Neuronal stem cell (in vitro differentiated cells): ENCODE measurements around the gene STXBP1. TPM values are rescaled to one million over a fixed set of nuclear protein-coding genes. Genes with fewer than 3 reads are reported as not detected.

ENCODE experiments used
- DNase-seq: peaks from one replicate; pipeline ENCODE4 v3.0.0-alpha.2; 2013; ENCODE audit warnings: low spot score
- H2AFZ ChIP-seq: one replicate; pipeline ENCODE4 v1.6.1; 2013; ENCODE audit warnings: mild to moderate bottlenecking, low read length, inconsistent platforms
- H2AK5ac ChIP-seq: 2 replicates; pipeline ENCODE4 v1.6.1; 2013; ENCODE audit warnings: low read depth, mild to moderate bottlenecking, inconsistent platforms, low read length, moderate library complexity, mixed read lengths
- H2BK120ac ChIP-seq: 2 replicates; pipeline ENCODE4 v1.6.1; 2013; ENCODE audit warnings: low read depth, mild to moderate bottlenecking, inconsistent platforms, low read length, moderate library complexity, mixed read lengths
- H2BK12ac ChIP-seq: one replicate; pipeline ENCODE4 v1.6.1; 2013; ENCODE audit warnings: low read length, inconsistent platforms
- H2BK15ac ChIP-seq: 2 replicates; pipeline ENCODE4 v1.6.1; 2013; ENCODE audit warnings: mild to moderate bottlenecking, low read length, inconsistent platforms, mixed read lengths
- H2BK5ac ChIP-seq: one replicate; pipeline ENCODE4 v1.6.1; 2013; ENCODE audit warnings: inconsistent platforms, mild to moderate bottlenecking, low read length, moderate library complexity
- H3K14ac ChIP-seq: one replicate; pipeline ENCODE4 v1.6.1; 2013; ENCODE audit warnings: low read length, inconsistent platforms
- H3K18ac ChIP-seq: 2 replicates; pipeline ENCODE4 v1.6.1; 2013; ENCODE audit warnings: low read length, inconsistent platforms
- H3K23ac ChIP-seq: 2 replicates; pipeline ENCODE4 v1.6.1; 2013; ENCODE audit warnings: low read depth, mild to moderate bottlenecking, mixed read lengths, low read length, inconsistent platforms; ENCODE audit not compliant: poor library complexity
- H3K27ac ChIP-seq: replicated peaks from 3 replicates; pipeline ENCODE4 v1.5.1; 2013; ENCODE audit warnings: low read length, inconsistent platforms
- H3K27me3 ChIP-seq, 3 experiments: 2 replicates each; pipeline ENCODE4 v1.6.1; 2013; ENCODE audit warnings: low read length in 3 of 3, mild to moderate bottlenecking in 2 of 3, inconsistent platforms in 1 of 3, low read depth in 1 of 3, mixed read lengths in 1 of 3, moderate library complexity in 1 of 3; ENCODE audit not compliant: control insufficient read depth in 3 of 3, insufficient read depth in 3 of 3
- H3K36me3 ChIP-seq, 2 donors: replicated peaks in 1 of 2; 2 replicates each; pipeline ENCODE4 v1.6.1; 2013; ENCODE audit warnings: low read length in 2 of 2; ENCODE audit not compliant: control insufficient read depth in 2 of 2, insufficient read depth in 2 of 2
- H3K4ac ChIP-seq: 2 replicates; pipeline ENCODE4 v1.6.1; 2013; ENCODE audit warnings: inconsistent platforms, mild to moderate bottlenecking, low read length, moderate library complexity
- H3K4me1 ChIP-seq, 2 donors: 1 replicate in 1 of 2; 2 replicates in 1 of 2; pipeline ENCODE4 v1.6.1; 2013; ENCODE audit warnings: low read length in 2 of 2, low read depth in 1 of 2; ENCODE audit not compliant: control insufficient read depth in 2 of 2, insufficient read depth in 1 of 2
- H3K4me2 ChIP-seq: one replicate; pipeline ENCODE4 v1.6.1; 2013; ENCODE audit warnings: mild to moderate bottlenecking, low read length, inconsistent platforms; ENCODE audit not compliant: insufficient read depth, poor library complexity, severe bottlenecking
- H3K4me3 ChIP-seq, 2 donors: 2 replicates each; pipeline ENCODE4 v1.5.1; 2013; ENCODE audit warnings: low read length in 2 of 2, mild to moderate bottlenecking in 2 of 2, inconsistent platforms in 1 of 2, moderate library complexity in 1 of 2
- H3K79me1 ChIP-seq: one replicate; pipeline ENCODE4 v1.6.1; 2013; ENCODE audit warnings: low read depth, mild to moderate bottlenecking, inconsistent platforms, low read length, moderate library complexity
- H3K9ac ChIP-seq: one replicate; pipeline ENCODE4 v1.6.1; 2013; ENCODE audit warnings: mild to moderate bottlenecking, low read depth, low read length, inconsistent platforms; ENCODE audit not compliant: poor library complexity
- H3K9me3 ChIP-seq, 2 donors: replicated peaks in 1 of 2; 2 replicates each; pipeline versions ENCODE3 to v1.6.1; 2013; ENCODE audit warnings: low read length in 2 of 2, mild to moderate bottlenecking in 2 of 2, inconsistent platforms in 1 of 2, low read depth in 1 of 2, mixed read lengths in 1 of 2, moderate library complexity in 1 of 2; ENCODE audit not compliant: control insufficient read depth in 2 of 2, insufficient read depth in 1 of 2
- H4K8ac ChIP-seq: one replicate; pipeline ENCODE4 v1.6.1; 2013; ENCODE audit warnings: low read depth, mild to moderate bottlenecking, inconsistent platforms, low read length, moderate library complexity
- H4K91ac ChIP-seq: one replicate; pipeline ENCODE4 v1.6.1; 2013; ENCODE audit warnings: low read length, low read depth, mild to moderate bottlenecking, inconsistent platforms; ENCODE audit not compliant: poor library complexity
- WGBS, 2 donors: extraction: QIAGEN DNeasy Blood & Tissue Kit; methylation state at CpG; one replicate each; pipeline ENCODE4 v1.1.7; 2013; ENCODE audit warnings: missing lambda C conversion rate in 2 of 2, mixed read lengths in 1 of 2; ENCODE audit not compliant: insufficient read length in 2 of 2, insufficient replicate concordance in 1 of 2; ENCODE audit errors: extremely low coverage in 2 of 2; 5-methylcytosine and 5-hydroxymethylcytosine counted together
- polyA plus RNA-seq, 2 experiments: library from polyadenylated mRNA; stranded (reverse); fragments of 200-250 nt; gene quantifications; one replicate each; pipeline ENCODE4 v1.2.3, GENCODE V29; 2013

STXBP1 gene
- 33.7 TPM for polyA plus RNA-seq (2013, experiment 1 of 2)
- polyA plus RNA-seq (2013, experiment 2 of 2): 32.9 TPM

GRCh38 chr9:127611899-127612790 lies at the start of gene STXBP1:
Gene STXBP1 (plus strand): TSS chr9:127612277. CDS start chr9:127612404, 127 bp downstream.
- no peak within 1 kb of the TSS for H4K8ac ChIP-seq
- H3K79me1 ChIP-seq: peaks cover 3% of the 10 kb centered on the region
- H2BK5ac ChIP-seq: peak within 1 kb of the TSS; percentile 39
- peak within 1 kb of the TSS; percentile 79 for H3K27ac ChIP-seq
- H3K23ac ChIP-seq: peak within 1 kb of the TSS; percentile 91
- no peak within 1 kb of the TSS for H3K4ac ChIP-seq
- DNase-seq: peak; percentile 85
- H3K4me2 ChIP-seq: peak within 1 kb of the TSS; percentile 93
- H2BK12ac ChIP-seq: no peak within 1 kb of the TSS
- peak within 1 kb of the TSS; percentile 97 for H2AFZ ChIP-seq
- peak within 1 kb of the TSS; percentile 94 for H2BK15ac ChIP-seq
- peak within 1 kb of the TSS; percentile 97 for H3K18ac ChIP-seq
- no CpG with 5 or more reads among the region's 102 CpGs for WGBS, 2 donors
- peaks cover 10 to 11% of the 10 kb centered on the region in 2 donors for H3K4me1 ChIP-seq
- peak within 1 kb of the TSS; percentile 92 for H3K9ac ChIP-seq
- H4K91ac ChIP-seq: no peak within 1 kb of the TSS
- no peak within 1 kb of the TSS for H2BK120ac ChIP-seq
- peak within 1 kb of the TSS; percentile 83 to 97 for H3K4me3 ChIP-seq
- peaks cover 0 to 24% (median 20%) of the 10 kb centered on the region in 3 experiments for H3K27me3 ChIP-seq
- peak within 1 kb of the TSS; percentile 38 for H3K14ac ChIP-seq
- H3K36me3 ChIP-seq: no peaks in the 10 kb centered on the region
- peak within 1 kb of the TSS; percentile 37 for H2AK5ac ChIP-seq
- peaks cover 0 to 2% of the 10 kb centered on the region in 2 donors for H3K9me3 ChIP-seq

GRCh38 chr9:127562279-127562796 lies 49.7 kb upstream of the STXBP1 start:
- Histone ChIP-seq H3K27ac (no peak overlapping the region), H3K36me3 (peaks cover 3 to 5% of the 10 kb centered on the region in 2 donors)

GRCh38 chr9:127562841-127563401 lies 49.2 kb upstream of the STXBP1 start:
- peak overlapping the region; percentile 35 for H2BK5ac ChIP-seq
- no peaks in the 10 kb centered on the region for H3K9me3 ChIP-seq
- H2BK15ac ChIP-seq: no peak overlapping the region
- peak overlapping the region; percentile 1 for H3K9ac ChIP-seq
- H3K27me3 ChIP-seq: no peaks in the 10 kb centered on the region
- peak overlapping the region; percentile 66 for H2BK12ac ChIP-seq
- no peak overlapping the region for H2BK120ac ChIP-seq
- no peak overlapping the region for H2AFZ ChIP-seq
- peaks cover 3 to 5% of the 10 kb centered on the region in 2 donors for H3K36me3 ChIP-seq
- DNase-seq: no peak
- H2AK5ac ChIP-seq: peak overlapping the region; percentile 26
- H4K91ac ChIP-seq: no peak overlapping the region
- H3K18ac ChIP-seq: peak overlapping the region; percentile 41
- no peak overlapping the region for H3K4me2 ChIP-seq
- H3K14ac ChIP-seq: no peak overlapping the region
- no peak overlapping the region for H3K4ac ChIP-seq
- H3K4me1 ChIP-seq: peaks cover 26 to 30% of the 10 kb centered on the region in 2 donors
- no peak overlapping the region for H3K27ac ChIP-seq
- peaks cover 4% of the 10 kb centered on the region for H3K79me1 ChIP-seq
- no peak overlapping the region for H3K4me3 ChIP-seq
- no peak overlapping the region for H4K8ac ChIP-seq
- no CpG with 5 or more reads among the region's 16 CpGs for WGBS, 2 donors
- no peak overlapping the region for H3K23ac ChIP-seq

More at GRCh38 chr9:127562279-127562796, 49.7 kb upstream of the STXBP1 start:
- DNase-seq: no peak
- H2BK12ac ChIP-seq: no peak overlapping the region
- H2BK120ac ChIP-seq: no peak overlapping the region
- H3K4me1 ChIP-seq: peaks cover 28 to 30% of the 10 kb centered on the region in 2 donors
- no peak overlapping the region for H4K91ac ChIP-seq
- no peak overlapping the region for H3K18ac ChIP-seq
- no peaks in the 10 kb centered on the region for H3K9me3 ChIP-seq
- WGBS, 2 donors: no CpG with 5 or more reads among the region's 12 CpGs
- no peak overlapping the region for H4K8ac ChIP-seq
- H3K23ac ChIP-seq: no peak overlapping the region
- H3K14ac ChIP-seq: peak overlapping the region; percentile 10
- no peak overlapping the region for H3K4me2 ChIP-seq
- H2AK5ac ChIP-seq: no peak overlapping the region
- no peak overlapping the region for H3K4ac ChIP-seq
- no peak overlapping the region for H3K9ac ChIP-seq
- H3K4me3 ChIP-seq: no peak overlapping the region
- H2BK15ac ChIP-seq: no peak overlapping the region
- H2AFZ ChIP-seq: no peak overlapping the region
- H3K79me1 ChIP-seq: peaks cover under 1% of the 10 kb centered on the region
- no peak overlapping the region for H2BK5ac ChIP-seq
- H3K27me3 ChIP-seq: no peaks in the 10 kb centered on the region

- Histone ChIP-seq H3K27me3 (no peaks in the 10 kb centered on the region), H3K9ac (no peak overlapping the region), H3K4me3 (no peak overlapping the region), H4K91ac (no peak overlapping the region), H3K79me1 (peaks cover 4% of the 10 kb centered on the region), H2AK5ac (no peak overlapping the region), H3K4me2 (no peak overlapping the region), H3K4ac (no peak overlapping the region), H2BK12ac (no peak overlapping the region), H3K18ac (no peak overlapping the region), H2BK15ac (no peak overlapping the region), H2AFZ (no peak overlapping the region), H2BK5ac (peak overlapping the region; percentile 35), H3K4me1 (peaks cover 21 to 23% of the 10 kb centered on the region in 2 donors), H3K36me3 (peaks cover 3 to 5% of the 10 kb centered on the region in 2 donors), H3K23ac (no peak overlapping the region), H3K9me3 (no peaks in the 10 kb centered on the region), H2BK120ac (no peak overlapping the region), H3K27ac (no peak overlapping the region), H3K14ac (no peak overlapping the region), H4K8ac (no peak overlapping the region)
- no peak for DNase-seq
- no CpG with 5 or more reads among the region's 13 CpGs for WGBS, 2 donors
Measured at GRCh38 chr9:127563579-127563978, 48.5 kb upstream of the STXBP1 start.
